SK-N-SH (cell line): ENCODE results near the gene AQP5. TPM values are rescaled to one million over a fixed set of nuclear protein-coding genes. Genes with fewer than 3 reads are reported as not detected.

Source experiments
- CTCF ChIA-PET: fragments of 300-600, 350-600 bp; formaldehyde crosslinking; extraction: SDS; loops from one replicate; lab custom pipeline; 2021; lab: Yijun Ruan, JAX
- POLR2A ChIA-PET: fragments of 350-600 bp; sonication (Branson Sonifier 250); formaldehyde crosslinking; extraction: SDS; loops from one replicate; lab custom pipeline; 2020; ENCODE audit warnings: antibody characterized with exemption, inconsistent platforms; lab: Yijun Ruan, JAX
- DNase-seq: peaks from one replicate; pipeline ENCODE4 v3.0.0; 2012
- H2AFZ ChIP-seq: fragments of 200-600 bp; sonication (generic); 2 replicates; pipeline ENCODE4 v1.8.1; 2016; ENCODE audit warnings: antibody characterized with exemption, mild to moderate bottlenecking, low read depth
- H3F3A ChIP-seq: fragments of 200-600 bp; sonication (generic); replicated peaks from 2 replicates; pipeline ENCODE3; 2016; ENCODE audit warnings: antibody characterized with exemption, mild to moderate bottlenecking; ENCODE audit not compliant: insufficient read depth
- H3K27ac ChIP-seq, 2 experiments: fragments of 200-500 bp in 1 of 2; fragments of 200-600 bp in 1 of 2; sonication (Bioruptor generic) in 1 of 2; sonication (generic), shearing (Covaris generic) in 1 of 2; 2 replicates each; pipeline versions ENCODE4 v1.5.1 to v1.6.1; 2014 to 2016; ENCODE audit warnings: low read depth in 2 of 2, inconsistent platforms in 1 of 2, low read length in 1 of 2, mild to moderate bottlenecking in 1 of 2, mixed read lengths in 1 of 2
- H3K27me3 ChIP-seq: fragments of 200-600 bp; sonication (generic), shearing (Covaris generic); 2 replicates; pipeline ENCODE4 v1.6.1; 2016; ENCODE audit warnings: mixed run types; ENCODE audit not compliant: insufficient read depth
- H3K36me3 ChIP-seq, 2 experiments: fragments of 200-500 bp in 1 of 2; fragments of 200-600 bp in 1 of 2; sonication (Bioruptor generic) in 1 of 2; sonication (generic) in 1 of 2; replicated peaks in 1 of 2; 2 replicates each; pipeline versions ENCODE3 to v1.5.1; 2014 to 2016; ENCODE audit warnings: low read length in 1 of 2, mild to moderate bottlenecking in 1 of 2; ENCODE audit not compliant: insufficient read depth in 2 of 2, control insufficient read depth in 1 of 2
- H3K4me1 ChIP-seq, 2 experiments: fragments of 200-500 bp in 1 of 2; fragments of 200-600 bp in 1 of 2; sonication (Bioruptor generic) in 1 of 2; sonication (generic), shearing (Covaris generic) in 1 of 2; 2 replicates each; pipeline versions ENCODE4 v1.5.1 to v1.6.1; 2014 to 2016; ENCODE audit warnings: low read depth in 1 of 2, low read length in 1 of 2, mixed run types in 1 of 2; ENCODE audit not compliant: insufficient read depth in 2 of 2, control insufficient read depth in 1 of 2
- H3K4me2 ChIP-seq: fragments of 200-600 bp; sonication (generic), shearing (Covaris generic); 2 replicates; pipeline ENCODE4 v1.6.1; 2017; ENCODE audit warnings: mixed run types
- H3K4me3 ChIP-seq, 2 experiments: fragments of 200-500 bp in 1 of 2; fragments of 200-600 bp in 1 of 2; sonication (Bioruptor generic) in 1 of 2; sonication (generic), shearing (Covaris generic) in 1 of 2; 2 replicates each; pipeline versions ENCODE4 v1.5.1 to v1.8.1; 2014 to 2016; ENCODE audit warnings: low read depth in 2 of 2, inconsistent platforms in 1 of 2, low read length in 1 of 2, mild to moderate bottlenecking in 1 of 2, mixed read lengths in 1 of 2, moderate library complexity in 1 of 2
- H3K79me2 ChIP-seq: fragments of 200-600 bp; sonication (generic); 2 replicates; pipeline ENCODE4 v1.8.1; 2017; ENCODE audit warnings: mild to moderate bottlenecking; ENCODE audit not compliant: insufficient read depth
- H3K9ac ChIP-seq: fragments of 200-600 bp; sonication (generic); 2 replicates; pipeline ENCODE4 v1.6.1; 2017; ENCODE audit warnings: mixed run types
- H3K9me2 ChIP-seq: fragments of 200-600 bp; sonication (generic); 2 replicates; pipeline ENCODE4 v1.6.1; 2017; ENCODE audit warnings: mixed run types
- H3K9me3 ChIP-seq: fragments of 200-600 bp; sonication (generic); 2 replicates; pipeline ENCODE4 v1.6.1; 2017; ENCODE audit warnings: mixed run types, mild to moderate bottlenecking, moderate library complexity
- H4K20me1 ChIP-seq: fragments of 200-600 bp; sonication (generic); 2 replicates; pipeline ENCODE4 v1.6.1; 2017; ENCODE audit warnings: mild to moderate bottlenecking, mixed run types; ENCODE audit not compliant: insufficient read depth
- CHD2 ChIP-seq: fragments of 150-350 bp; IDR thresholded peaks from 2 replicates; pipeline ENCODE4 v1.6.1; 2018; ENCODE audit warnings: low read length; ENCODE audit not compliant: partially characterized antibody
- EP300 ChIP-seq, 2 experiments: IDR thresholded peaks; 2 replicates each; pipeline versions ENCODE4 v1.4.0 to v1.6.1; 2012; ENCODE audit warnings: borderline replicate concordance in 1 of 2, low read depth in 1 of 2, low read length in 1 of 2
- FOXJ3 ChIP-seq: sonication (generic); formaldehyde crosslinking; IDR thresholded peaks from 2 replicates; pipeline ENCODE4 v1.5.1; 2020; ENCODE audit warnings: mild to moderate bottlenecking, missing genetic modification reagents
- FOXM1 ChIP-seq: IDR thresholded peaks from 2 replicates; pipeline ENCODE4 v1.4.0; 2012; ENCODE audit warnings: low read depth, mild to moderate bottlenecking
- GATA2 ChIP-seq: sonication (generic); formaldehyde crosslinking; IDR thresholded peaks from 2 replicates; pipeline ENCODE4 v1.5.0; 2020; ENCODE audit warnings: mild to moderate bottlenecking, missing genetic modification reagents
- MXI1 ChIP-seq: IDR thresholded peaks from 2 replicates; pipeline ENCODE4 v1.6.1; 2012; ENCODE audit warnings: mild to moderate bottlenecking, low read depth, low read length, improper control_type of control experiment
- NFIC ChIP-seq: IDR thresholded peaks from 2 replicates; pipeline ENCODE4 v1.4.0; 2012; ENCODE audit warnings: borderline replicate concordance
- NRF1 ChIP-seq: IDR thresholded peaks from 2 replicates; pipeline ENCODE4 v1.6.1; 2012; ENCODE audit warnings: low read depth, mild to moderate bottlenecking, low read length
- POLR2AphosphoS5 ChIP-seq: IDR thresholded peaks from 2 replicates; pipeline ENCODE4 v1.6.1; 2012; ENCODE audit warnings: low read depth, low read length
- RAD21 ChIP-seq: IDR thresholded peaks from 2 replicates; pipeline ENCODE4 v1.6.1; 2012; ENCODE audit warnings: mild to moderate bottlenecking, low read length
- RCOR1 ChIP-seq: fragments of 150-350 bp; IDR thresholded peaks from 2 replicates; pipeline ENCODE4 v1.6.1; 2017; ENCODE audit warnings: antibody characterized with exemption, low read length
- RFX5 ChIP-seq: IDR thresholded peaks from 2 replicates; pipeline ENCODE4 v1.6.1; 2012; ENCODE audit warnings: mild to moderate bottlenecking, improper control_type of control experiment, low read length
- RXRA ChIP-seq: IDR thresholded peaks from 2 replicates; pipeline ENCODE4 v1.4.0; 2012; ENCODE audit warnings: low read depth, mild to moderate bottlenecking, borderline replicate concordance
- SMC3 ChIP-seq: IDR thresholded peaks from 2 replicates; pipeline ENCODE4 v1.6.1; 2012; ENCODE audit warnings: low read depth, low read length, improper control_type of control experiment
- TAF1 ChIP-seq: IDR thresholded peaks from 2 replicates; pipeline ENCODE4 v1.6.1; 2012; ENCODE audit warnings: low read depth, mild to moderate bottlenecking, low read length, moderate library complexity, borderline replicate concordance
- TCF12 ChIP-seq: IDR thresholded peaks from 2 replicates; pipeline ENCODE4 v1.4.0; 2012
- TEAD4 ChIP-seq: IDR thresholded peaks from 2 replicates; pipeline ENCODE4 v1.4.0; 2012; ENCODE audit warnings: mild to moderate bottlenecking, borderline replicate concordance; ENCODE audit not compliant: insufficient read depth
- WGBS: methylation state at CpG from one replicate; pipeline ENCODE4 v1.1.6; 2017; ENCODE audit warnings: low lambda C conversion rate; 5-methylcytosine and 5-hydroxymethylcytosine counted together
- polyA plus RNA-seq, 3 experiments: library from polyadenylated mRNA; depleted of rRNA; stranded (reverse); fragments of >200 nt; gene quantifications; 2 replicates each; pipeline ENCODE4 v1.2.3, GENCODE V29; 2012
- TF ChIP-seq, protein P1 (sequence below): fragments of 150-350 bp; IDR thresholded peaks from 2 replicates; pipeline ENCODE4 v1.6.1; 2016; ENCODE audit warnings: mild to moderate bottlenecking, low read depth, low read length
- TF ChIP-seq, protein P2 (sequence below): IDR thresholded peaks from 2 replicates; pipeline ENCODE4 v1.4.0; 2012; ENCODE audit warnings: low read depth
- TF ChIP-seq, protein P3 (sequence below): fragments of 200-600 bp; sonication (generic); IDR thresholded peaks from 2 replicates; pipeline ENCODE4 v1.6.1; 2017; ENCODE audit warnings: antibody characterized with exemption, mild to moderate bottlenecking, moderate library complexity
- TF ChIP-seq, protein P4 (sequence below): fragments of 150-350 bp; IDR thresholded peaks from 2 replicates; pipeline ENCODE4 v1.6.1; 2017; ENCODE audit warnings: antibody characterized with exemption, low read length, low read depth, borderline replicate concordance

The AQP5 gene
- polyA plus RNA-seq, 1 of the 3 experiments (the other 2 are of a cell fraction) = 0.10 TPM

DNA sequence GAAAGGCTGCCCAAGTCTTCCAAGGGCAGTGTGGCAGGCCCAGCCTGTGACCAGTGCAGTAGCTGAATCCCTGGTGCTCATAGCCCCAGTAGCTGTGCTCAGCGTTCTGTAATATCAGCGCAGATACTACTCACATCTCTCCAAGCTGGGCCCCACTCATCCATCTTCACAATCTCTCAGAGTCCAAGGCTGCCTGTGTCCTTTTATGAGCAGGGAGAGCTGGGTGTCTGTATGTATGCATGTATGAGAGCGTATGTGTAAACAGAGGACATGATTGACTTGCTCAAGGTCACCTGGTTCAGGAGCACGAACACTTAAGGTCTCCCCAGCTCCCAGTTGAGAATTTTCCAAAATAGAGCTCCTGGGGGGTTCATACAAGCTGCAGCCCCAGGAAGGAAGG, 16.5 kb downstream of the AQP5 start (continued):
- TF ChIP-seq, protein P1, sequence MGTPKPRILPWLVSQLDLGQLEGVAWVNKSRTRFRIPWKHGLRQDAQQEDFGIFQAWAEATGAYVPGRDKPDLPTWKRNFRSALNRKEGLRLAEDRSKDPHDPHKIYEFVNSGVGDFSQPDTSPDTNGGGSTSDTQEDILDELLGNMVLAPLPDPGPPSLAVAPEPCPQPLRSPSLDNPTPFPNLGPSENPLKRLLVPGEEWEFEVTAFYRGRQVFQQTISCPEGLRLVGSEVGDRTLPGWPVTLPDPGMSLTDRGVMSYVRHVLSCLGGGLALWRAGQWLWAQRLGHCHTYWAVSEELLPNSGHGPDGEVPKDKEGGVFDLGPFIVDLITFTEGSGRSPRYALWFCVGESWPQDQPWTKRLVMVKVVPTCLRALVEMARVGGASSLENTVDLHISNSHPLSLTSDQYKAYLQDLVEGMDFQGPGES = no peak
- TF ChIP-seq CHD2 (no peak), RAD21 (no peak), POLR2AphosphoS5 (no peak), TCF12 (no peak), MXI1 (no peak), RXRA (no peak)
- TF ChIP-seq, protein P2, sequence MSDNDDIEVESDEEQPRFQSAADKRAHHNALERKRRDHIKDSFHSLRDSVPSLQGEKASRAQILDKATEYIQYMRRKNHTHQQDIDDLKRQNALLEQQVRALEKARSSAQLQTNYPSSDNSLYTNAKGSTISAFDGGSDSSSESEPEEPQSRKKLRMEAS = no peak
- TF ChIP-seq, protein P3, sequence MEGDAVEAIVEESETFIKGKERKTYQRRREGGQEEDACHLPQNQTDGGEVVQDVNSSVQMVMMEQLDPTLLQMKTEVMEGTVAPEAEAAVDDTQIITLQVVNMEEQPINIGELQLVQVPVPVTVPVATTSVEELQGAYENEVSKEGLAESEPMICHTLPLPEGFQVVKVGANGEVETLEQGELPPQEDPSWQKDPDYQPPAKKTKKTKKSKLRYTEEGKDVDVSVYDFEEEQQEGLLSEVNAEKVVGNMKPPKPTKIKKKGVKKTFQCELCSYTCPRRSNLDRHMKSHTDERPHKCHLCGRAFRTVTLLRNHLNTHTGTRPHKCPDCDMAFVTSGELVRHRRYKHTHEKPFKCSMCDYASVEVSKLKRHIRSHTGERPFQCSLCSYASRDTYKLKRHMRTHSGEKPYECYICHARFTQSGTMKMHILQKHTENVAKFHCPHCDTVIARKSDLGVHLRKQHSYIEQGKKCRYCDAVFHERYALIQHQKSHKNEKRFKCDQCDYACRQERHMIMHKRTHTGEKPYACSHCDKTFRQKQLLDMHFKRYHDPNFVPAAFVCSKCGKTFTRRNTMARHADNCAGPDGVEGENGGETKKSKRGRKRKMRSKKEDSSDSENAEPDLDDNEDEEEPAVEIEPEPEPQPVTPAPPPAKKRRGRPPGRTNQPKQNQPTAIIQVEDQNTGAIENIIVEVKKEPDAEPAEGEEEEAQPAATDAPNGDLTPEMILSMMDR = no peak
- TF ChIP-seq, protein P4, sequence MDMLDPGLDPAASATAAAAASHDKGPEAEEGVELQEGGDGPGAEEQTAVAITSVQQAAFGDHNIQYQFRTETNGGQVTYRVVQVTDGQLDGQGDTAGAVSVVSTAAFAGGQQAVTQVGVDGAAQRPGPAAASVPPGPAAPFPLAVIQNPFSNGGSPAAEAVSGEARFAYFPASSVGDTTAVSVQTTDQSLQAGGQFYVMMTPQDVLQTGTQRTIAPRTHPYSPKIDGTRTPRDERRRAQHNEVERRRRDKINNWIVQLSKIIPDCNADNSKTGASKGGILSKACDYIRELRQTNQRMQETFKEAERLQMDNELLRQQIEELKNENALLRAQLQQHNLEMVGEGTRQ = no peak

DNA sequence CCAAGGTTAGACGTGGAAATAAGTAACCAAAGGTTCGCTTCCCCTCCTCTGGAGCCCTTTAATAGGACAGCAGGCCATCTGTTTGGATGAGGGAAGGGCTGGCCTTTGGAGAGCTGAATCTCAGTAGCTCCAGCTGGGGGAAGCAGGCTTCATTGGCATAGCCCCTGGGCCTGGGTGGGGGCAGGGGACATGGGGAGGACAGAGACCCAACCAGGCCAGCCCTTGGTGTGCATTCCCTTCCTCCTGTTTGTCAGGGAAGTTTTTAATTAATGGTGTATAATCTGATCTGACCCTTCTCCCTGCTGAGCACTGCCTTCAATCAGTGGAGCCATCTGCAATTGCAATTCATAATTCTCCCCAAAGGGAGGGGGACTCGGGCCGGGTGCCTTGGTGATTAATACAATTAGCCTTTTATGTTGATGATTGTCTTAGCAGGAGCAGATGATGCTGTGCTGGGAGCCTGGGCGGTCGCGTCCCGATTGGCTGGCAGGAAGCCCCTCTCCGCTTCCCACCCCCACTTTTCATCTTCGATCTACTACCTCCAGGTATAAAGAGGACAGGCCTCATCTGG, 17.4 kb downstream of the AQP5 start:
- H2AFZ ChIP-seq = no peak overlapping the region
- CTCF ChIA-PET = interaction anchor here (0.9 to 12.7 kb wide), 14 partner anchors 12 to 112 kb away, joined by 3 to 176 read pairs (median 7); no protein-coding TSS in a partner anchor

More for the DNA sequence above, 17.4 kb downstream of the AQP5 start:
- Histone ChIP-seq H4K20me1 (no peaks in the 10 kb centered on the region), H3K4me1 (peaks cover 7 to 83% of the 10 kb centered on the region in 2 experiments), H3K27me3 (no peaks in the 10 kb centered on the region), H3K79me2 (no peaks in the 10 kb centered on the region), H3K9ac (no peak overlapping the region), H3K36me3 (no peaks in the 10 kb centered on the region), H3K27ac (peak overlapping the region; percentile 36 to 99; a peak in 3 of 4 replicates), H3F3A (peaks cover 14% of the 10 kb centered on the region), H3K9me3 (no peaks in the 10 kb centered on the region), H3K4me3 (no peak overlapping the region), H3K9me2 (no peaks in the 10 kb centered on the region), H3K4me2 (no peak overlapping the region)
- peak; percentile 86 for DNase-seq
- POLR2A ChIA-PET = interaction anchor here (0.9 to 1.9 kb wide), 6 partner anchors 38 to 110 kb away, joined by 3 to 5 read pairs (median 4); partner anchors contain the start of gene RACGAP1
- WGBS = 64% methylated on average over 10 of the region's 10 CpGs
- peak; percentile 99 for TF ChIP-seq RCOR1
- TF ChIP-seq CHD2 = peak; percentile 95
- no peak for TF ChIP-seq TAF1
- TF ChIP-seq FOXM1 = no peak
- TF ChIP-seq TEAD4 = no peak
- TF ChIP-seq EP300 (IDR thresholded peaks at IDR 0.05; ENCODE audit: borderline replicate concordance in 1 of 2, low read depth in 1 of 2, low read length in 1 of 2) = peak in 1 of 2 experiments; percentile 99; a peak in 2 of 4 replicates
- TF ChIP-seq NRF1 = no peak
- TF ChIP-seq RAD21 = peak; percentile 41
- no peak for TF ChIP-seq NFIC
- TF ChIP-seq FOXJ3 (CRISPR knock-in tag) = peak; percentile 96
- TF ChIP-seq MXI1 = peak; percentile 83
- TF ChIP-seq RFX5 = 0 out of 2 replicates have a peak, but pooled peaks have one; percentile 77
- TF ChIP-seq GATA2 = peak; percentile 98
- TF ChIP-seq SMC3 = peak; percentile 14; the same call in 1 of the 2 replicates
- peak; percentile 71 for TF ChIP-seq TCF12
- TF ChIP-seq POLR2AphosphoS5 = peak; percentile 30; the same call in 1 of the 2 replicates
